HG03565 (cell line): ENCODE data around the gene PATL1.
"Not testable (repeated sequence)": the region's sequence is repeated elsewhere in the genome, so short reads cannot be mapped to it uniquely, and the experiment has no call there.

Source experiments
- ATAC-seq: cut with Tn5 transposase; IDR thresholded peaks from one replicate; pipeline ENCODE4 v1.9.1; 2021; ENCODE audit warnings: mild to moderate bottlenecking, moderate library complexity; ENCODE audit not compliant: unreplicated experiment

The PATL1 gene

DNA sequence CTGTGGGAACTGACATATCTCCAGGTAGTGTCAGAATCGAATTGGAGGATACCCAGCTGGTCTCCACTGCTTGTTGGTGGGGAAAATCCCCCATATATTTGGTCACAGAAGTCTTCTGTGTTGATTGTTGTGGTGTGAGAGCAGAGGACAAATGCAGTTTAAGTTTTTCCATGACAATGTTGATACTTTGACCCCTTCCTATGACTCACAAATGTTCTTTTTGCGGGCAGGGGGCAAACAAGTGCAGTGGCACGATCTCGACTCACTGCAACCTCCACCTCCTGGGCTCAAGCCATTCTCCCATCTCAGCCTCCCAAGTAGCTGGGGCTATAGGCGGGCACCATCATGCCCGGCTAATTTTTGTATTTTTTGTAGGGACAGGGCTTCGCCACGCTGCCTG lies 7.4 kb upstream of the PATL1 start:
- no peak for ATAC-seq

DNA sequence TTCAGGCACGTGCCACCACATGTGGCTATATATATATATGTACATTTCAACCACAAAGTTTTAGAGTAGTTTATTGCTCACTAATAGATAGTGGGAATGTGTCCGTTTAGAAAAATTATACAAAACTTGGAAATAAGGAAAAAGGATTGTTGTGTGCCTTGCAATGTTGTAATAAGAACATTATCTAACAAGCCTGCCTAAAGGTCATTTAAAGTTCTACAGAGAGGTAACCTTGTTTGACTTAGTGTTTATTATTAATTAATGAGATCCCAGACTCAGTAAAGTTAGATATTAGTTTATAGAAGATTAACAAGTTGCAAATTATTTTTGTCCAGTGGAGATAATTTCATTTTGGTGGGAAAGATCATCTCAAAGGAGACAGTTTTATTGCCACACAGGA lies 5.5 kb upstream of the PATL1 start:
- ATAC-seq = no peak

DNA sequence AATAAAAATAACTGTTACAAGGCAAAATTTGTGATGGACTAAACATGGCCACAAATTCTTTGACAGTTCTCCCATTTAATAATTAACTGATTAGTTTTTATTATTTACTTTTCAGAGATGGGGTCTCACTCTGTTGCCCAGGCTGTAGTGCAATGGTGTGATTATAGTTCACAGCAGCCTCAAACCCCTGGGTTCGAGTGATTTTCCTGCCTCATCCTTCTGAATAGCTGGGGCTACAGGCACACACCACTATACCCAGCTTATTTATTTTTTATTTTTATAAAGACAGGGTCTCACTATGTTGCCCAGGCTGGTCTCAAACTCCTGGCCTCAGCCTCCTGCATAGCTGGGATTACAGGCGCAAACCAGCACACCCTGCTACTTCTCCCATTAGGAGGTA lies 4.5 kb upstream of the PATL1 start:
- no peak for ATAC-seq

DNA sequence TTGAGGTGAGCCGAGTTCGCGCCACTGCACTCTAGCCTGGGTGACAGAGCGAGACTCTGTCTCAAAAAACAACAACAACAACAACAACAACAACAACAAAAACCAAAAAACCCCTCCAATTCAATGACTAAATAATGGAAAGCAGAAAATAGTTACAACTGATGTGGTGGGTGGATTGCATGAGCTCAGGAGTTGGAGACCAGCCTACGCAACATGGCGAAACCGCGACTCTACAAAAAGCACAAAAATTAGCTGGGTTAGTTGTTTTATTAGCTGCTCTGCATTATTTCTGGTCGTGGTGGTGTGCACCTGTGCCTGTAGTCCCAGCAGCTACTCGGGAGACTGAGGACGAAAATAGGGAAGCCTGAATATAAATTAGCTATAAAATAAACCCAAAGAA lies 2.6 kb upstream of the PATL1 start:
- no peak for ATAC-seq

DNA sequence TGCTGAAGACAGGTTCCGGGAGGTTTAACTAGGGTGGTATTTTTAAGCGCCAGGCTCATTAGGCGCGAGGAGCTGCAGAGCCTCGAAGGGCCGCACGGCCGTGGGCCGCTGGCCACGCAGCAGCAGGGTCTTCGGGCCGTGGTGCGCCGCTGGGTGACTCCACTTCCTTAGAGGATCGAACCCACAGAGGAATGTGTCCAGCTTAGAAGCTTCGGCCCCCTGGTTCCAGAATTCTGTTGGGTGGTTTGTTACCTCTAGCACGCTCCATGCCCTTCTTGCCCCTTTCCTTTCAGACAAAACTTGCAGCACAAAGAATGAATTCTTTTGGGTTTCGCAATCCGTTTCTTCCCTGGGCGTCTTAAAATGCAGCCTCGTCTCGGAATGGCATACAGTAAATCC lies 773 bp upstream of the PATL1 start:
- no peak for ATAC-seq

DNA sequence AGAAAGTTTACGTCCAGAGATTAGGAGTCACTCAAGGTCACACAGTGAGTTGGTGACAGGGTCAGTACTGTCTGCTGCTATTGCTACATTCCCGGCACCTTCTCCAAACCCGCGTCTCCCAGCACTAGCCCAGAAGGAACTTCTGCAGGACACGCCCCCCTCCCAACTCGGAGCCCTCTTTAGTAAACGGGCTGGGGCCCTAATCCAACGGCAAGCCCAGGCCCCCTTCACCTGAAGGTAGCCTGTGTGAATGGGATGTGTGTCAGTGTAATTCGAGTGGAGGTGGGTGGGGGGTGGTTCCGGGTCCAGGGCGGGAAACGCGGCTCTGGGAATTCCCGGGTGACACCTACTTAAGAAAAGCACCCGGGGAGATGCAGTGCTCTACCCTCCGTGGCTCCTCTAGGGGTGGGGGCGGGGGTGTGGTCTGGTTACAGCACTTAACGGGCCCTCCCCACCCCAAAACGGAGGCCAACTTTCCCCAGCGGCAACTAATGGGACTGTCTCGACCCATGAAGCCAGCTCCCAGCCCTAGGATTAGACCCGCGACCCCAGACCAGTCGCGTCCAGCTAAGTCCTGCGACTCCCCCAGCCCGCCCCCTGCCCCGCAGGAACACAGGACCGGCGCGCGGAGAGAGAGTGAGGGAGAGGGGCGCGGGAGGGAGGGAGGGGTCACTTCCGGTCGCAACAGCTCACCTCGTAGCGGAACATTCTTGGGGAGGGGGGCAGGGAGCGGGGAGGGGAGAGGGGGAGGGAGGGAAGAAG lies 468 bp downstream of the PATL1 start:
- peak; percentile 0 for ATAC-seq

DNA sequence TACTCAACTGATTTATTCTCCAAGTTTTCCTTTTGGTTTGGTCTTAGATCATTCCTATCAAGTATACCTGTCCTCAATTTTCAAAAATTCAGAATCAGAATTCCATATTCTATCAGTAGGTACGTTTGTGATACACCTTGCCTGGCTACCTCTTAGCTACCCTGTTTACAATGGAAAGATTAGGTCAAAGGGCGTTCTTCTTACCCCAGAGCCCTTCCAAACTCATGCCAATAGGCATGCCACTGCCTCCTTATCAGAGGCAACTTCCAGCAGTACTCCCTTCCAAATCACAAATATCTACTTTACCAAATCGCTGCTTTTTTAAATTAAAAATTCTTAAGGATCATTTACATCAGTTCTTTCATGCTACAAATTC lies 1.0 kb downstream of the PATL1 start:
- ATAC-seq = no peak

DNA sequence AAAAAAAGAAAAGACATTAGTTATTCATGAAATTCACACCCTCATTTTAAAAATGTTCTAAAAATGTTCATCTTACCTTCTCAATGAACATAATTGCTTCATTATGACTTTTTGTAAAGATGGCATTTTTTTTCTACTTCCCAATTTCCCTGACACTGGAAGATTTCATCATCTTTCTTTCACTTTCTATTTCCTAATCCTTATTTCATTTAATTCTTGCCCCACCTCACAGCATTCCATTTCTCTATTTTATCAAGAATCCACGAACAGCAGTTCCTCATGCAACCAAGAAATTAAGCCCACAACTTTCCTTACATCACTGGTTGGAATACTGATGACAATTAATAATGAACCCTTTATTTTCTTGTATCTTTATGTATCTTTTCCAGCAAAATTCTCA lies 1.9 kb downstream of the PATL1 start:
- ATAC-seq = no peak

DNA sequence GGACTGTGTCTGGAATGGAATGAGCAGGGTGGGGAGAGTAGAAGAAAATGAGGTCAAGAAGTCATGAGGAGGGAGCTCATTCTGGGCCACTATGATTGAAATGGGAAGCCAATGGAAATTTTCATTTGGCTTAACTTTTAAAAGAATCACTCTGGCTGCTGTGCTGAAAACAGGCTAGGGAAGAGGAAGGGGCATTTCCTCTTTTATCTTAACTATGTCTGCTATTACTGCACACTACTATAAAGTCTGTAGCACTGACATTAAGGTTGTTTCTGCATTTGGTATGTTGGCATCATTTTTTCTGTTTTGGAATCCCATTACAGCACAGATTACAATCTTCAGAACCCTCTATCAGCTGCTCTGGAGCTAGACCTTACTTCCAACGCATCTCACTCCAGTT lies 8.2 kb downstream of the PATL1 start:
- ATAC-seq = no peak

DNA sequence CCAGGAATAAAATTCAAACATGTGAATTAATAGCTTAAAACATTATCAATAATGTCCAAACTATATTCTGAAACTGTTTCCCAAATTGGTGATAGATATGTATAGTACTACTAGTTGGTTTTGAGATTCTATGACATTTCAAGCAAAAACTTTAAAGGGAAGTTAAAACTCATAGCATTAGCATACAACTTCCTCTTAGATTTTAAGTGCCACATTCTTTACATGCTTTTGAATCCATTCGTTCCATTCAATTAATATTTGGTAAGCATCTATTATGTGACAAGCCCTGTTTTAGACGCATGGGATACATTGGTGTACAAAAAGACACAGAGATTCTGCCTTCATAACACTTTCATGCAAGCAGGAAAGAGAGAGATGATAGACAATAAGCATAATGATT lies 8.9 kb downstream of the PATL1 start:
- ATAC-seq = no peak

DNA sequence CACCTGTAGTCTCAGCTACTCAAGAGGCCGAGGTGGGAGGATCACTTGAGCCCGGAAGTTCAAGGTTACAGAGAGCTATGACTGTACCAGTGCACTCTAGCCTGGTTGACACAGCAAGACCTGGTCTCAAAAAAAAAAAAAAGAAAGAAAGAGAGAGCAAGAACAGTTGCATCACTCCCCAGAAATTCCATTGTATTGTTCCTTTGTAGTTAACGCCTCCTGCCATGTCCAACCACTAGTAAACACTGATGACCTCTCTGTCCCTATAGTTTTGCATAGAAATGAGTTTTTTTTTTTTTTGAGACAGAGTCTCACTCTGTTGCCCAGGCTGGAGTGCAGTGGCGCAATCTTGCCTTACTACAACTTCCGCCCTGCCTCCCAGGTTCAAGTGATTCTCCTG lies 10.8 kb downstream of the PATL1 start:
- no peak for ATAC-seq

DNA sequence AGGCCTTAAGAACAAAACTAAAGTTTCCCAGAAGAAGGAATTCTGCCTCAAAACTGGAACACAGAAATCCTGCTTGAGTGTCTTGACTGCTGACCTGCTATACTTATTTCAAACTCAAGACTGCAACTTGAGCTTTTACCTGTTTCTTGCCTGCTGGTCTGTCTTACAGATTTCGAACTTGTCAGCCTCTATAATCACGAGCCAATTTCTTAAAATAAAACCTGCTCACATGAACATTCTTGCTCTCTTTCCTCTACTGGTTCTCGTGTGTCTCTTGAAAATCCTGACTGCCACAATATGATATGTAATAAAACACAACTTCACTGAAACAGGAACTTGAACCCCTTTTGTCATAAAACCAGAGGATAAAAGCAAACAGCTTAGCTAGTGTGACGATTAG lies 13.9 kb downstream of the PATL1 start:
- no peak for ATAC-seq

DNA sequence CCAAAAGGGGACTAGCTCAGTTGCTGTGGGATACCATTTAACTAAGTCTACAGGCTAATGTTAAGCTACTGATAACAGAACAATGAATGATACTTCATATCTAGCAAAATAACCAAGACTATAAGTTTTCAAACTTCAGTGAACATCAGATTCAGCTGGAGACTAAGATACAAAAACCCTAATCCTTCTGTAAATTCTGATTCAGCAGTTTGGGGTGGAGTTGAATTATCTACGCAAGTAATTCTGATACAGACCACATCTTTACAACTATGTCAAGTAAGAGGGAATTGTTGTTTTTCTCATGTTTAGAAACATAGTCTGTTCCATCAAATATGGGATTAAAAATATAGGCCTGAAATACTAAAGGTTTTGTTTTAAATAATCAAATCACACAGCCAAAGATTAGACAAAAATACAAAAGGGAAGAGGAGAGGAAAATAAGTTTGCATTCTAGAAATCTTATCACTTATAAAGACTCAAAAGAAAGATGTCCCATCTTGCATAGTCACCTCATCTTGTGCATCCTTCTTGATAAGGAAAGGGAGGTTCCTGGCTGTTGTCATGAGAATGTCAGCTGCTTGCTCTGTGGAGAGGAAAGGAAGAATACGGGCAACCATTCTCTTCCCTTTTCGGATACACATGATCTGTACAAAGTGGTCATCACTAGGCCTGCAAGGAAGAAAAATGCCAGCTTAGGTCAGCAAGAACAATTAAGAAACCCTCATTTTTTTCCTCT lies 21.4 kb downstream of the PATL1 start:
- no peak for ATAC-seq

DNA sequence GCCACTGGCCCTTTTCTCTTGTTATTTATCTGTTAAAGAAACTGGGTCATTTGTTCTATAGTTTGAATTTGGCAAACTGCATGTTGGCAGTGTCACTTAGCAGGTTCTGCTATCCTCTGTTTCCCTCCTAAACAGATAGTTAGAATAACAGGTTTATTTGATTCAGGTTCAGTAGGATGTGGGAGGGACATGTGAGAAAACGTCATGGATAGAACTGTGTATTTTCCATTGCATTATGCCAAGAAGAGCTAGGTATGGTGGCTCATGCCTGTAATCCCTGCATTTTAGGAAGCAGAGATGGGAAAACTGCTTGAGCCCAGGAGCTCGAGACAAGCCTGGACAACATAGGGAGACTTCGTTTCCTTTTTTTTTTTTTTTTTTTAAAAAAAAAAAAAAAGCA lies 24.3 kb downstream of the PATL1 start:
- no peak for ATAC-seq

DNA sequence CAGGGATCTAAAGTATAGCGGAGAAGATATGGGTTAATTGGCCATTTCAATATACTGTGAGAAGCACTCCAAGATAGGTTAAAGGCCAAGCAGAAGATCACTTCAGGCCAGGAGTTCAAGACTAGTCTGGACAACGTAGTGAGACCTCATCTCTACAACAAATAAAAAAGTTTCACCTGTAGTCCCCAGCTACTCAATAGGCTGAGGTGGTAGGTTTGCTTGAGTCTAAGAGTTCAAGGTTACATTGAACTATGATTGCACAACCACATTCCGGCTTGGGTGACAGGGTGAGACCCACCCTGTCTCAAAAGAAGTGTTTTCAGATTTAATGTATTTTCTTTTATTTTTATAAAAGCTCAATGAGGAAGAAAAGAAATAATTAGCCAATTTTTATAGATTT lies 25.4 kb downstream of the PATL1 start:
- no peak for ATAC-seq

DNA sequence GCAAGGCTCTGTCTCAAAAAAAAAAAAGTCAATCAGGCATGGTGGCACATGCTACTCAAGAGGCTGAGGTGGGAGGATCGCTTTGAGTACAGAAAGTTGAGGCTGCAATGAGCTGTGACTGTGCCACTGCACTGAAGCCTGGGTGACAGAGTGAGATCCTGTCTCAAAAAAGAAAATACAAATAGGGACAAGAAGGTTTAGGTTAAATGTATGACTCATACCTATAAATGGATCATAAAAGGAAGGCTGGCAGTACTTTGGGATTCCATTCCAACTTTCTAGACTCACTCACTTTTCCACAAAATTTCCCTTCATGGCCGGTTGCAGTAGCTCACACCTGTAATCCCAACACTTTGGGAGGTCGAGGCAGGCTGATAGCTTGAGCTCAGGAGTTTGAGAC lies 27.7 kb downstream of the PATL1 start:
- no peak for ATAC-seq

DNA sequence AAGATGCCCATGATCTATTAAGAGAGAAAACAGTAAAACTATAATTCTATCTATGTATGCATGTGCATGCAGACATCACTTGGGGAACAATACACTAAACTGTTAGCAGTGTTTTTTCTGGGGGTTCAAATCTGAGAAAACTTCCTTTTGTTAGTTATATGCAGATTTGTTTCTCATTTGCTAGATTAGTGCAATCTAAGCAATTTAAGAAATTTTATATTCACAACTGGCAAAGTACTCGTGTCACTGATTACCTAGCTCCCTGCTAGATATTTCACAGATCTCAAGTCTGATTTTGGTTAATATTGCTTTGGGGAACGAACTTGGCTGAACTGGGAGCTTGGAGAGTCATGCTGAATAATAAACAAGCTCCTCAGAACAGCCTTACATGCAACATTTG lies 38.3 kb downstream of the PATL1 start:
- ATAC-seq = no peak

DNA sequence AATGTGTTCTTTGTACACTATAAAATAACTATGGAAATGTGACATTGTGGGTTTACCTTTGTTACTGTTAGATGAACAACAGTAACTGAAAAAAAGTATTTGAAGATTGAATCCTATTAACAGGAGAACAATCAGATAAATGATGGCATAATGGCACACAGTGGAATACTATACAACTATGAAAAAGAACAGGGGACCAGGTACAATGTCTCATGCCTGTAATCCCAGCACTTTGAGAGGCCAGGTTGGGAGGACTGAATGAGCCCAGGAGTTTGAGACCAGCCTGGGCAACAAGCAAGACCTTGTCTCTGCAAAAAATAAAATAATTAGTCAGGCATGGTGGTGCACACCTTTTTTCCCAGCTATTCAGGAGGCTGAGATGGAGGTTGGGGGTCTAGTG lies 38.8 kb downstream of the PATL1 start:
- ATAC-seq = no peak

DNA sequence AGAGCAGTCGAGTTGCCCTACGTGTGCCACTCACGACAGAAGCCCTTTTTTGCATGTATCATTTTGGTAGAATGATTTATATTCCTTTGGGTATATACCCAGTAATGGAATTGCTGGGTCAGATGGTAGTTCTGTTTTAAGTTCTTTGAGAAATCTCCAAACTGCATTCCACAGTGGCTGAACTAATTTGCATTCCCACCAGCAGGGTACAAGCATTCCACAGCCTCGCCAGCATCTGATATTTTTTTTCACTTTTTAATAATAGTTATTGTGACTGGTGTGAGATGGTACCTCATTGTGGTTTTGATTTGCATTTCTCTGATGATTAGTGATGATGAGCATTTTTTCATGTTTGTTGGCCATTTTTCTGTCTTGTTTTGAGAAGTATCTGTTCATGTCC lies 41.9 kb downstream of the PATL1 start:
- not testable (repeated sequence) for ATAC-seq

DNA sequence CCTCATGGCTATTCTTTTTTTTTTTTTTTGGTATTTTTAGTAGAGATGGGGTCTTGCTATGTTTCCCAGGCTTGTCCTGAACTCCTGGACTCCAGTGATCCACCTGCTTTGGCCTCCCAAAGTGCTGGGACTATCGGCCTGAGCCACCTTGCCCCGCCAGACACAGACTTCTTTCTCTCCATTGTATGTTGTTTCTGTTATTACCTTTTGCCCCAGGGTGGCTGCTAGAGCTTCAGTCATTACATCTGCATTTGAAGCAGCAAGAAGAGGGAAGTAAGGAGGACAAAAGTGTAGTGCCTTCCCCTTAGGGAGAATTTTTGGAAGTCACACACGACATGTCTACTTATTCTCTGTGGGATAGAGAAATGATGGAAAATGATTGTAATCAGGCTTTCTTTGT lies 43.1 kb downstream of the PATL1 start:
- ATAC-seq = no peak

DNA sequence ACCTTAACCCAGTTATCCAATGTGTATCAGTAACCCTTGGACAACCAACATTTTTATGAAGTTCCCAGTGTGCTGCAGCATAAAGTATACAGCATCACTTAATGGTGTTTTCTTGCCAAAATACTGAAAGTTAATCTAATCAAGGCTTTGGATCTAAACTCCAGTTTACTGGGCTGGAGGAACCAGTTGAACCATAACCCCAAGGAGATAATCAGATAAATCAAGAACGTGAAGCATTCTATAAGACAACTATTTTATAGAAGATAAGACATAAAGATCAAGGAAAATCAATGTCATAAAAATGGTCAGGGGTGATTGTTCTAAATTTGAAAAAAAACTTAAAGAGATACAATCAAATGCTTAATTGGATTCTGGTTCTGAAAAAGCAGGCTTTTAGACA lies 51.0 kb downstream of the PATL1 start:
- ATAC-seq = no peak

DNA sequence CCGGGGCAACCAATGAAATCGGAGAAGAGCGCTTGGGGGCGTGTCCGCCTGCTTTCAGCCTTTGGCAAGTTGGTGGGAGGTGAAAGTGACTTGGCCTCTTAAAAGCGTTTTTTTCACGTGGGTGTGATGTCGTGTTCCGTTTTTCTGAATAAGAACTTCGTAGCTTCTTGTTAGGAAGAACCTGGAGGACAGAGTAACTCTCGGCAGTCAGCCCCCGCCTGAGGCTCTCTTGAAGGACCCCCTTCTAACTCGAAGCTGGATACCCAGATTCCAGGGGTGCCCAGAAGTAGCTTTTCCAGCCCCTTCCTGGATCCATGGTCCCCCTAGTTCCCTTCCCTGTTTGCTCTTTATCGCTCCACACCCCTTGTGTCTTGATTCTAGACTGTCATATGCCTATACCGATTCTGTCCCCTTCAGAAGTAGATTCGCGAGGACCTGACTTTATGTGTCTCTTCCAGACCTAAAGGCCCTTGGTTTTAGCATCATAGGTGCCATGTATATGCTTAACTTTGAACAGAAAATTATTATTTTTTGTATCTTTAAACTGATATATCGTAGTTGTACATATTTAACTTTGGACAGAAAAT lies 52.3 kb downstream of the PATL1 start:
- ATAC-seq = no peak
